ENCODE results near the gene FLRT2. TPM values are rescaled to one million over a fixed set of nuclear protein-coding genes. Genes with fewer than 3 reads are reported as not detected.

Gene FLRT2
- polyA plus RNA-seq, 3 donors = 0.01 TPM; not detected in 2

DNA sequence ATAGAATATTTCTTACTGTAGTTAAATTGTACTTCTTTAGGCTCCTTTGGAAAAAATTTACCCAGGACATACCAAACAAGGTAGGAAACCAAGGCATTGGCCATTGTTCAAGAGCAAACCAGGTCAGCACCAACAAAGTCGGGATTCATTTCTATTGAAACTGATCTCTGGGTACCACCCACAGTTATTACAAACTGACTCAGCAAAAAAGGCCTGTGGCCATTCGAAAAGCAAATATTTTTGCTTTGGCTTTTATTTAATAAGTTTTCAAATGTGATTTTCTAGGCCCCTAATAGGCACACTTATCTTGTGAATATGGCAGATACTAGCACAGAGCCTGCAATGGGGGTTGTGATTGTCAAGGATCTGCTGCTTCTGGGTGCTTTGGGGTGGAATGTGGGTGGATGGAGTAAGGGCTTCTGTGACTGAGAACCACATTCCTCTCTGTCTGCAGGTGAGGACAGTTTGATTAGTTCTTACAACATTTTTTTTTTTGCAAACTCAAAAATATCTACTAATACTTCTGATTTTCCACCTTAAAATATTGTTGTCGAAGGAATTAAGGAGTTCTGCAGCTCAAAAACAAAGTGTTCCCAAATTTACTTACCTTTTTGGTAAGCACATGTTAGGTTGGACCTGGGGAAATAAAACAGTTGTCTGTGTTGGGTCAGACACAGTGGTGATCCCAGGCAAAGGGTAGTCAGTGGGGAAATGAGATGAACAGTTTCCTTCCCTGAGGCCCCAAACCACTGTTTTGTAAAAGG is 45.1 kb downstream of the FLRT2 start:
- no peaks in the 10 kb centered on the region for H3K27me3 Mint-ChIP-seq (ENCODE audit: low read depth in 3 of 3)
- Histone ChIP-seq H4K20me1 (ENCODE audit: insufficient read depth, low read length) (no peaks in the 10 kb centered on the region), H3K4me1 (ENCODE audit: control insufficient read depth in 1 of 2, insufficient read depth in 2 of 2, low read length in 2 of 2) (no peaks in the 10 kb centered on the region), H3K27me3 (ENCODE audit: control insufficient read depth in 2 of 2, insufficient read depth in 2 of 2, low read length in 2 of 2) (no peaks in the 10 kb centered on the region), H2AFZ (ENCODE audit: insufficient read depth, low read depth, low read length, poor library complexity, severe bottlenecking) (no peak overlapping the region), H3K9ac (ENCODE audit: insufficient read depth, low read length, poor library complexity, severe bottlenecking) (no peak overlapping the region), H3K36me3 (replicated peaks in 1 of 2; ENCODE audit: control insufficient read depth in 1 of 2, insufficient read depth in 2 of 2, low read length in 2 of 2) (no peaks in the 10 kb centered on the region), H3K9me3 (replicated peaks in 1 of 2; ENCODE audit: control insufficient read depth in 1 of 2, insufficient read depth in 1 of 2, low read length in 2 of 2) (no peaks in the 10 kb centered on the region), H3K79me2 (ENCODE audit: insufficient read depth, low read length) (no peaks in the 10 kb centered on the region), H3K27ac (ENCODE audit: low read depth in 1 of 2, low read length in 2 of 2) (no peak overlapping the region), H3K4me3 (replicated peaks in 1 of 3; ENCODE audit: low read depth in 2 of 3, low read length in 3 of 3) (no peak overlapping the region), H3K4me2 (replicated peaks; ENCODE audit: extremely low read depth, low read length, poor library complexity, severe bottlenecking) (no peak overlapping the region)
- DNase-seq = no peak
- H3K4me3 Mint-ChIP-seq = no peak overlapping the region
- H3K4me1 Mint-ChIP-seq = no peaks in the 10 kb centered on the region
- H3K9me3 Mint-ChIP-seq = peaks cover 0 to 3% (median 0%) of the 10 kb centered on the region in 7 donors
- no peaks in the 10 kb centered on the region for H3K36me3 Mint-ChIP-seq
- 86% methylated on average over 1 of the region's 3 CpGs for WGBS (ENCODE audit: insufficient coverage)
- TF ChIP-seq, protein P1, sequence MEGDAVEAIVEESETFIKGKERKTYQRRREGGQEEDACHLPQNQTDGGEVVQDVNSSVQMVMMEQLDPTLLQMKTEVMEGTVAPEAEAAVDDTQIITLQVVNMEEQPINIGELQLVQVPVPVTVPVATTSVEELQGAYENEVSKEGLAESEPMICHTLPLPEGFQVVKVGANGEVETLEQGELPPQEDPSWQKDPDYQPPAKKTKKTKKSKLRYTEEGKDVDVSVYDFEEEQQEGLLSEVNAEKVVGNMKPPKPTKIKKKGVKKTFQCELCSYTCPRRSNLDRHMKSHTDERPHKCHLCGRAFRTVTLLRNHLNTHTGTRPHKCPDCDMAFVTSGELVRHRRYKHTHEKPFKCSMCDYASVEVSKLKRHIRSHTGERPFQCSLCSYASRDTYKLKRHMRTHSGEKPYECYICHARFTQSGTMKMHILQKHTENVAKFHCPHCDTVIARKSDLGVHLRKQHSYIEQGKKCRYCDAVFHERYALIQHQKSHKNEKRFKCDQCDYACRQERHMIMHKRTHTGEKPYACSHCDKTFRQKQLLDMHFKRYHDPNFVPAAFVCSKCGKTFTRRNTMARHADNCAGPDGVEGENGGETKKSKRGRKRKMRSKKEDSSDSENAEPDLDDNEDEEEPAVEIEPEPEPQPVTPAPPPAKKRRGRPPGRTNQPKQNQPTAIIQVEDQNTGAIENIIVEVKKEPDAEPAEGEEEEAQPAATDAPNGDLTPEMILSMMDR (IDR thresholded peaks at IDR 0.05) = no peak
- H3K27ac Mint-ChIP-seq = no peak overlapping the region
- intact Hi-C loops (cut with micrococcal nuclease) = no loop called here

DNA sequence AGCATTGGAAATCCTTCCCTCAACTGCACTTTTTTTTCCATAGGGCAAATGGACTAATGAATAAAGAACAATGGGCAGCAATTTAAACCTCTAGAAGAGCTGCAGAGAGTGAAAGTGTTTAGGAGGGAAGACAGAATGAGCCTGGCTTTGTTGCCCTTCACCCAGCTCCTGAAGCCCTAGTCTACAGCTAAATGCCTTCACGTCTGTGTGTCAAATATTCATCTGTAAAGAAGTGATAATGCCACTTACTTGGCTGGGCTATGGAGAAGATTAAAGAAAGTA is 45.6 kb downstream of the FLRT2 start:
- no peaks in the 10 kb centered on the region for H3K27me3 Mint-ChIP-seq (ENCODE audit: low read depth in 3 of 3)
- H3K9me3 Mint-ChIP-seq = peaks cover 0 to 3% (median 0%) of the 10 kb centered on the region in 7 donors
- Histone ChIP-seq H2AFZ (ENCODE audit: insufficient read depth, low read depth, low read length, poor library complexity, severe bottlenecking) (no peak overlapping the region), H3K4me2 (replicated peaks; ENCODE audit: extremely low read depth, low read length, poor library complexity, severe bottlenecking) (no peak overlapping the region), H3K79me2 (ENCODE audit: insufficient read depth, low read length) (no peaks in the 10 kb centered on the region), H3K36me3 (replicated peaks in 1 of 2; ENCODE audit: control insufficient read depth in 1 of 2, insufficient read depth in 2 of 2, low read length in 2 of 2) (no peaks in the 10 kb centered on the region), H3K9me3 (replicated peaks in 1 of 2; ENCODE audit: control insufficient read depth in 1 of 2, insufficient read depth in 1 of 2, low read length in 2 of 2) (no peaks in the 10 kb centered on the region), H3K4me3 (replicated peaks in 1 of 3; ENCODE audit: low read depth in 2 of 3, low read length in 3 of 3) (no peak overlapping the region), H3K27ac (ENCODE audit: low read depth in 1 of 2, low read length in 2 of 2) (no peak overlapping the region), H3K9ac (ENCODE audit: insufficient read depth, low read length, poor library complexity, severe bottlenecking) (no peak overlapping the region), H4K20me1 (ENCODE audit: insufficient read depth, low read length) (no peaks in the 10 kb centered on the region), H3K4me1 (ENCODE audit: control insufficient read depth in 1 of 2, insufficient read depth in 2 of 2, low read length in 2 of 2) (no peaks in the 10 kb centered on the region), H3K27me3 (ENCODE audit: control insufficient read depth in 2 of 2, insufficient read depth in 2 of 2, low read length in 2 of 2) (no peaks in the 10 kb centered on the region)
- no peaks in the 10 kb centered on the region for H3K36me3 Mint-ChIP-seq
- no CpG with 5 or more reads among the region's 1 CpG for WGBS (ENCODE audit: insufficient coverage)
- H3K4me3 Mint-ChIP-seq = no peak overlapping the region
- no peaks in the 10 kb centered on the region for H3K4me1 Mint-ChIP-seq
- DNase-seq = no peak
- intact Hi-C loops (cut with micrococcal nuclease) = no loop called here
- TF ChIP-seq, protein P1 (IDR thresholded peaks at IDR 0.05) = no peak
- no peak overlapping the region for H3K27ac Mint-ChIP-seq

Measured in CD14-positive monocyte (primary cell).